Activated CD8-positive, alpha-beta memory T cell treated with anti-CD3 and anti-CD28 coated beads for 4 hours (primary cell): ENCODE data around the gene GSTA3.
"Not testable (repeated sequence)": the region's sequence is repeated elsewhere in the genome, so short reads cannot be mapped to it uniquely, and the experiment has no call there.

Experiments used
- DNase-seq, 2 donors: peaks; one replicate each; pipeline ENCODE4 v3.0.0-alpha.2; 2020; ENCODE audit warnings: low read depth in 2 of 2

GSTA3 gene

GRCh38 chr6:52910091-52910490, 593 bp upstream of the GSTA3 start:
- DNase-seq: no peak

- DNase-seq: no peak
Measured at GRCh38 chr6:52909131-52909530, 367 bp downstream of the GSTA3 start.

- DNase-seq: no peak
Measured at GRCh38 chr6:52908526-52908925, 972 bp downstream of the GSTA3 start.

- DNase-seq: no peak
Measured at GRCh38 chr6:52904562-52905279, 4.8 kb downstream of the GSTA3 start.

GRCh38 chr6:52900536-52900935, 9.0 kb downstream of the GSTA3 start:
- DNase-seq: no peak

GRCh38 chr6:52895790-52896189, 13.7 kb downstream of the GSTA3 start:
- not testable (repeated sequence) for DNase-seq

GRCh38 chr6:52894285-52894684, 15.2 kb downstream of the GSTA3 start:
- DNase-seq: no peak

- DNase-seq: no peak
Measured at GRCh38 chr6:52893803-52894202, 15.7 kb downstream of the GSTA3 start.

- no peak for DNase-seq
Measured at GRCh38 chr6:52893221-52893620, 16.3 kb downstream of the GSTA3 start.

GRCh38 chr6:52890018-52890417, 19.5 kb downstream of the GSTA3 start:
- DNase-seq: no peak

GRCh38 chr6:52887910-52888524, 21.5 kb downstream of the GSTA3 start:
- DNase-seq: no peak

GRCh38 chr6:52881996-52882841, 27.3 kb downstream of the GSTA3 start:
- DNase-seq: peak; percentile 40 to 45

- no peak for DNase-seq
Measured at GRCh38 chr6:52881662-52881995, 27.9 kb downstream of the GSTA3 start.

GRCh38 chr6:52877786-52878185, 31.7 kb downstream of the GSTA3 start:
- DNase-seq: no peak

GRCh38 chr6:52877168-52877567, 32.3 kb downstream of the GSTA3 start:
- no peak for DNase-seq

GRCh38 chr6:52876056-52876787, 33.3 kb downstream of the GSTA3 start:
- DNase-seq: no peak

GRCh38 chr6:52872031-52872430, 37.5 kb downstream of the GSTA3 start:
- DNase-seq: no peak

- no peak for DNase-seq
Measured at GRCh38 chr6:52871621-52872020, 37.9 kb downstream of the GSTA3 start.

- DNase-seq: not testable (repeated sequence)
Measured at GRCh38 chr6:52870335-52871091, 39.0 kb downstream of the GSTA3 start.

GRCh38 chr6:52868899-52869298, 40.6 kb downstream of the GSTA3 start:
- DNase-seq: not testable (repeated sequence)

- DNase-seq: no peak
Measured at GRCh38 chr6:52868240-52868639, 41.3 kb downstream of the GSTA3 start.
